Naive thymus-derived CD4-positive, alpha-beta T cell (primary cell): ENCODE data around the gene ADAM8. TPM values are rescaled to one million over a fixed set of nuclear protein-coding genes. Genes with fewer than 3 reads are reported as not detected.

Experiments used
- ATAC-seq: fragments of 150-1000 bp; cut with Tn5 transposase; 2 replicates; pipeline ENCODE4 v1.10.0; 2021; ENCODE audit warnings: mild to moderate bottlenecking, moderate library complexity
- CTCF ChIA-PET: fragments of 350-600 bp; sonication (Branson Sonifier 250); formaldehyde crosslinking; loops from one replicate; lab custom pipeline; 2021; ENCODE audit warnings: antibody characterized with exemption; lab: Charles Lee
- POLR2A ChIA-PET: fragments of 350-600 bp; sonication (Branson Sonifier 250); formaldehyde crosslinking; loops from one replicate; lab custom pipeline; 2021; ENCODE audit warnings: antibody characterized with exemption, inconsistent platforms; lab: Charles Lee
- DNase-seq, 9 donors: peaks; one replicate each; pipeline versions ENCODE4 v3.0.0 to v3.0.0-alpha.2; 2020 to 2022; ENCODE audit warnings: mixed read lengths in 1 of 9
- H3K27ac ChIP-seq: one replicate; pipeline ENCODE4 v1.7.0; 2013; ENCODE audit warnings: mild to moderate bottlenecking, low read depth, low read length, moderate library complexity
- H3K27me3 ChIP-seq, 2 donors: one replicate each; pipeline ENCODE4 v1.7.0; 2013; ENCODE audit warnings: low read length in 2 of 2, mild to moderate bottlenecking in 2 of 2, moderate library complexity in 2 of 2; ENCODE audit not compliant: control insufficient read depth in 2 of 2, insufficient read depth in 2 of 2
- H3K36me3 ChIP-seq, 3 experiments: 1 replicate in 2 of 3; 2 replicates in 1 of 3; pipeline ENCODE4 v1.7.0; 2013; ENCODE audit warnings: low read length in 3 of 3, mild to moderate bottlenecking in 3 of 3, moderate library complexity in 1 of 3; ENCODE audit not compliant: insufficient read depth in 3 of 3, control insufficient read depth in 2 of 3
- H3K4me1 ChIP-seq, 2 donors: one replicate each; pipeline ENCODE4 v1.7.0; 2013; ENCODE audit warnings: low read length in 2 of 2, mild to moderate bottlenecking in 2 of 2, moderate library complexity in 1 of 2; ENCODE audit not compliant: control insufficient read depth in 2 of 2, insufficient read depth in 2 of 2
- H3K4me3 ChIP-seq: 2 replicates; pipeline ENCODE4 v1.7.0; 2013; ENCODE audit warnings: mild to moderate bottlenecking, low read length
- H3K9me3 ChIP-seq, 3 experiments: 1 replicate in 2 of 3; 2 replicates in 1 of 3; pipeline ENCODE4 v1.7.0; 2013; ENCODE audit warnings: low read length in 3 of 3; ENCODE audit not compliant: control insufficient read depth in 2 of 3
- H3K27ac Mint-ChIP-seq, 9 donors: one replicate each; pipeline ENCODE4 v1.8.0; 2020 to 2022; ENCODE audit warnings: mixed read lengths in 9 of 9, mild to moderate bottlenecking in 8 of 9, moderate library complexity in 5 of 9, inconsistent platforms in 2 of 9
- H3K27me3 Mint-ChIP-seq, 5 donors: one replicate each; pipeline ENCODE4 v1.8.0; 2021 to 2022; ENCODE audit warnings: mixed read lengths in 5 of 5, mild to moderate bottlenecking in 1 of 5
- H3K36me3 Mint-ChIP-seq, 5 donors: one replicate each; pipeline ENCODE4 v1.8.0; 2020 to 2022; ENCODE audit warnings: mixed read lengths in 5 of 5, mild to moderate bottlenecking in 3 of 5, inconsistent platforms in 1 of 5
- H3K4me1 Mint-ChIP-seq, 7 donors: one replicate each; pipeline ENCODE4 v1.8.0; 2020 to 2022; ENCODE audit warnings: mixed read lengths in 7 of 7, mild to moderate bottlenecking in 3 of 7, inconsistent platforms in 1 of 7
- H3K4me3 Mint-ChIP-seq, 10 donors: one replicate each; pipeline ENCODE4 v1.8.0; 2020 to 2022; ENCODE audit warnings: mild to moderate bottlenecking in 10 of 10, mixed read lengths in 10 of 10, moderate library complexity in 6 of 10, inconsistent platforms in 2 of 10
- H3K9me3 Mint-ChIP-seq, 11 donors: one replicate each; pipeline ENCODE4 v1.8.0; 2020 to 2022; ENCODE audit warnings: mixed read lengths in 11 of 11, mild to moderate bottlenecking in 4 of 11, inconsistent platforms in 1 of 11, moderate library complexity in 1 of 11
- intact Hi-C, 2 donors: fragments of 100-400 bp; cut with micrococcal nuclease; formaldehyde crosslinking; loops; one replicate each; pipeline ENCODE4 v1.15.1; 2023
- polyA plus RNA-seq, 2 donors: library from polyadenylated mRNA; unstranded; fragments of 300-500 nt; fragmentation: Illumina TruSeq; gene quantifications; one replicate each; pipeline ENCODE4 v1.2.3, GENCODE V29; 2021
- total RNA-seq, 6 experiments: library from RNA in 5 of 6; stranded (reverse) in 5 of 6; gene quantifications; 1 replicate in 5 of 6; 2 replicates in 1 of 6; pipeline ENCODE4 v1.2.3 and lab custom pipeline; 2021 to 2026

Gene ADAM8
- total and polyA plus RNA-seq, 7 experiments from 2014 or later = 19.5 to 239 (median 27.8) TPM

GRCh38 chr10:133273534-133274143 lies 3.0 kb downstream of the ADAM8 start:
- Mint-ChIP-seq H3K9me3 (no peaks in the 10 kb centered on the region), H3K27ac (peak overlapping the region in 1 of 9 donors; percentile 52), H3K4me3 (peak overlapping the region in 1 of 10 donors; percentile 52), H3K4me1 (peaks cover 8 to 26% (median 17%) of the 10 kb centered on the region in 7 donors), H3K27me3 (no peaks in the 10 kb centered on the region), H3K36me3 (peaks cover 0 to 5% (median 0%) of the 10 kb centered on the region in 5 donors)
- Histone ChIP-seq H3K36me3 (peaks cover 0 to 50% (median 0%) of the 10 kb centered on the region in 3 experiments), H3K4me3 (no peak overlapping the region), H3K27ac (peak overlapping the region; percentile 52), H3K4me1 (peaks cover 16 to 22% of the 10 kb centered on the region in 2 donors), H3K27me3 (no peaks in the 10 kb centered on the region), H3K9me3 (no peaks in the 10 kb centered on the region)
- ChIA-PET POLR2A (interaction anchor here (4.5 kb wide), 1 partner anchor 12 kb away, joined by 37 read pairs; no protein-coding TSS in a partner anchor), CTCF (interaction anchor here (1.5 kb wide), 1 partner anchor 12 kb away, joined by 4 read pairs; no protein-coding TSS in a partner anchor)
- intact Hi-C loops = no loop called here
- ATAC-seq (no peak), DNase-seq (no peak)

GRCh38 chr10:133272964-133273420 lies 3.7 kb downstream of the ADAM8 start:
- H3K9me3 ChIP-seq = no peaks in the 10 kb centered on the region
- Mint-ChIP-seq H3K27me3 (no peaks in the 10 kb centered on the region), H3K4me1 (peaks cover 2 to 20% (median 11%) of the 10 kb centered on the region in 7 donors), H3K36me3 (peaks cover 0 to 3% (median 0%) of the 10 kb centered on the region in 5 donors), H3K9me3 (no peaks in the 10 kb centered on the region), H3K4me3 (peak overlapping the region in 1 of 10 donors; percentile 52), H3K27ac (peak overlapping the region in 1 of 9 donors; percentile 52)
- H3K27ac ChIP-seq = no peak overlapping the region
- H3K27me3 ChIP-seq = no peaks in the 10 kb centered on the region
- ChIA-PET CTCF (interaction anchor here (1.5 kb wide), 1 partner anchor 11 kb away, joined by 4 read pairs; no protein-coding TSS in a partner anchor), POLR2A (interaction anchor here (4.5 kb wide), 1 partner anchor 11 kb away, joined by 37 read pairs; no protein-coding TSS in a partner anchor)
- no peak overlapping the region for H3K4me3 ChIP-seq
- H3K36me3 ChIP-seq = peaks cover 0 to 56% (median 0%) of the 10 kb centered on the region in 3 experiments
- H3K4me1 ChIP-seq = peaks cover 9 to 16% of the 10 kb centered on the region in 2 donors
- intact Hi-C loops = no loop called here
- ATAC-seq (no peak), DNase-seq (no peak)

DNA sequence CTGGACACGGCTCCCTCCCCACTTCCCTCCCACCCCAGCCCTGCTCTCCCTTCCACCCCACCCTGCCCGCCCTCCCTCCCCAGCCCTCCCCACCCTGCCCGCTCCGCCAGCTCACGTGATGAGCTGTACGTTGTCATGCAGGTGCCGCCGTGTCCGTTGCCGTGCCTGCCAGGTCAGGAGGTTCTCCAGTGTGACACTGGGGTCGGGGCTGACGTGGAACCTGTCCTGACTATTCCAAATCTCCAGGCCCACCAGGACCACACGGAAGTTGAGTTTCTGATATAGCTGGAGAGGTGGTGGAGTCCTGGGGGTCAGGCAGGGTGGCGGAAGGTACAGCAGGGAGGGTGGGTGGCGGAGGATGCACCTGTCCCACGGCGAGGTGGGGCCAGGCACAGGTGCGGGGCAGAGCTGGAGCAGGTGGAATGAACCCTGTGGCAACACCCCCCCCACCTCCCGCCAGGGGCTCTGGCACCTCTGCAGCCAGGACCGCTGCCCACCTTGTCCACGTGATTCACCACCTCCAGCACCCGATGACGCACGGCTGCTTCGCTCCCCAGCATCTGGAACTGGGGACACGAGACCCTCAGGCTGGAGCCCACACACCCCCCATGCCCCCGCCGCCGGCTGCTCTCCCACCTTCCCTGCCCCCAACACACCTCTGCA lies 4.2 kb downstream of the ADAM8 start:
- H3K27ac Mint-ChIP-seq = peak overlapping the region in 1 of 9 donors; percentile 86
- peak overlapping the region in 1 of 10 donors; percentile 35 for H3K4me3 Mint-ChIP-seq
- POLR2A ChIA-PET = interaction anchor here (4.5 kb wide), 1 partner anchor 10 kb away, joined by 37 read pairs; no protein-coding TSS in a partner anchor
- peaks cover 9 to 10% of the 10 kb centered on the region in 2 donors for H3K4me1 ChIP-seq
- peaks cover 0 to 62% (median 0%) of the 10 kb centered on the region in 3 experiments for H3K36me3 ChIP-seq
- H3K4me3 ChIP-seq = no peak overlapping the region
- H3K9me3 ChIP-seq = no peaks in the 10 kb centered on the region
- intact Hi-C loops = no loop called here
- H3K4me1 Mint-ChIP-seq = peaks cover 0 to 15% (median 6%) of the 10 kb centered on the region in 7 donors
- H3K9me3 Mint-ChIP-seq = no peaks in the 10 kb centered on the region
- no peak for DNase-seq
- H3K27ac ChIP-seq = no peak overlapping the region
- H3K27me3 Mint-ChIP-seq = no peaks in the 10 kb centered on the region
- H3K27me3 ChIP-seq = no peaks in the 10 kb centered on the region
- ATAC-seq = no peak
- CTCF ChIA-PET = interaction anchor here (1.4 to 1.5 kb wide), 2 partner anchors 9 to 10 kb away, joined by 4 read pairs; no protein-coding TSS in a partner anchor
- peaks cover 0 to 3% (median 0%) of the 10 kb centered on the region in 5 donors for H3K36me3 Mint-ChIP-seq

DNA sequence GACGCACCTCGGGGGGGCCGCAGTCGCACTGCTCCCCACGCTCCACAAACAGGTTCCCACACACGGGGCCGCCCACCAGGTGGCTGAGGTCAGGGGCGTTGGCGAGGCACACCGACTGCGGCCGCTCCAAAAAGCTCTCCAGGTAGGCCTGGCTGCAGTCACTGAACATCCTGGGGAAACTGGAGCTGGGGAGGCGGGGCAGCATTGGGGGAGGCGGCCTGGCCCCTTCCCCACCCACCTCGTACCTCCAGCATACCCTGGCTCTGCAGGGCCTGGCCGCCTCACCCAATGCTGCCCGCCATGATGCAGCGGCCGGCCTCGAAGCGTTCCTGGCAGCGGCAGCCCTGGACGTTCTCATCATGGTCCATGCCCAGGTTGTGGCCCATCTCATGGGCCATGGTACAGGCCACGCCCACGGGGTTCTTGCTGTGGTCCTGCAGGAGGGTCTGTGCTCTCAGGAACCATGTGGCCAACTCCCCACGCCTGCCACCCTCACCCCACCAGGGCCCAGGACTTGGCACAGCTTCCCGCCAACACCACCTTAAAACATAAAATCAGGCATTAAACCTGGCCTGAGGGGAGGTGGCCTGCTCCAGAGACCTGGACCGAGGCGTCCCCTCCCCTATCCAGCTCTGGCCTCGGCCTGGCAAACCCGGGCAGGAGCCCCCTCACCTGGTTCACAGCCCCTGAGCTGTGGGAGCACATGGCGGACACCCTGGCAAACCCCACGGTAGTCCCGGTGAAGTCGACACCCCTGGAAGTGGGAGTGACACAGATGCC lies 5.0 kb downstream of the ADAM8 start:
- Mint-ChIP-seq H3K27ac (peak overlapping the region in 1 of 9 donors; percentile 43), H3K36me3 (peaks cover 0 to 3% (median 0%) of the 10 kb centered on the region in 5 donors), H3K4me1 (peaks cover 0 to 15% (median 6%) of the 10 kb centered on the region in 7 donors), H3K4me3 (peak overlapping the region in 1 of 10 donors; percentile 29), H3K27me3 (no peaks in the 10 kb centered on the region), H3K9me3 (no peaks in the 10 kb centered on the region)
- Histone ChIP-seq H3K9me3 (no peaks in the 10 kb centered on the region), H3K36me3 (peaks cover 0 to 65% (median 0%) of the 10 kb centered on the region in 3 experiments), H3K4me3 (no peak overlapping the region), H3K4me1 (peaks cover 4% of the 10 kb centered on the region in 2 donors), H3K27ac (peak overlapping the region; percentile 23), H3K27me3 (no peaks in the 10 kb centered on the region)
- ATAC-seq = no peak
- ChIA-PET POLR2A (no interaction called here), CTCF (interaction anchor here (1.4 kb wide), 1 partner anchor 8 kb away, joined by 4 read pairs; no protein-coding TSS in a partner anchor)
- DNase-seq = no peak
- intact Hi-C loops = no loop called here

DNA sequence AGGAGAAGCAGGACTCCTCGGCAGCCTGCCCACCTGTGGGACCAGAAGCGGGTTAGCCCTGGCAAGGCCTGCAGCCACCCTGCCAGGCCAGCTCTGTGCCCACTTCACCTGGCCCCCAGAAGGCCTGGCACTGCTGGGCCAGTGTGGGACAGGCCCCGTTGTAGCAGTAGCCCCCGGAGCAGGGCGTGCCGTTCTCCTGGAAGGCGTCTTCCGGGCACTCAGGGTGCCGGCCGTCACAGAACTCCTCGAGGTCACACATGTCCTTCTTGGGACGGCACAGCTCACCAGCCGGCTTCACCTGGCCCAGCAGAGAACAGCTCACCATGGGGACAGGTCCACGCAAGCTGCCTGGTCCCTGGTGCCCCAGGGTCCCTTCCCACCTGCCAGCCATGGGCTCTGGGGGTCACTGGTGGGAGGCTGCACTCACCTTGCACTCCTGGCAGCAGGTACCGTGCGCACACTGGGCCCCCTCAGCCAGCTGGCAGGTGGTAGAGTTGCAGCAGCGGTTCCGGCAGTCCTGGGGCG lies 5.8 kb downstream of the ADAM8 start:
- H3K36me3 Mint-ChIP-seq = peaks cover 0 to 3% (median 0%) of the 10 kb centered on the region in 5 donors
- POLR2A ChIA-PET = no interaction called here

GRCh38 chr10:133270204-133270603 lies 6.5 kb downstream of the ADAM8 start:
- peaks cover 4% of the 10 kb centered on the region in 2 donors for H3K4me1 ChIP-seq
- Mint-ChIP-seq H3K4me1 (peaks cover 4 to 17% (median 11%) of the 10 kb centered on the region in 7 donors), H3K9me3 (no peaks in the 10 kb centered on the region), H3K27me3 (no peaks in the 10 kb centered on the region), H3K27ac (no peak overlapping the region), H3K4me3 (no peak overlapping the region), H3K36me3 (peaks cover 0 to 4% (median 0%) of the 10 kb centered on the region in 5 donors)
- H3K9me3 ChIP-seq = no peaks in the 10 kb centered on the region
- H3K27ac ChIP-seq = no peak overlapping the region
- peaks cover 0 to 68% (median 0%) of the 10 kb centered on the region in 3 experiments for H3K36me3 ChIP-seq
- H3K27me3 ChIP-seq = no peaks in the 10 kb centered on the region
- ChIA-PET CTCF (no interaction called here), POLR2A (no interaction called here)
- no peak overlapping the region for H3K4me3 ChIP-seq
- ATAC-seq (no peak), DNase-seq (no peak)
- intact Hi-C loops = no loop called here

More for the DNA sequence above, 5.8 kb downstream of the ADAM8 start:
- H3K9me3 Mint-ChIP-seq = no peaks in the 10 kb centered on the region
- H3K4me1 ChIP-seq = peaks cover 4% of the 10 kb centered on the region in 2 donors
- H3K27ac Mint-ChIP-seq = no peak overlapping the region
- no peaks in the 10 kb centered on the region for H3K27me3 ChIP-seq
- H3K27me3 Mint-ChIP-seq = no peaks in the 10 kb centered on the region
- intact Hi-C loops = no loop called here
- no peak overlapping the region for H3K4me3 Mint-ChIP-seq
- DNase-seq (no peak), ATAC-seq (no peak)
- H3K4me1 Mint-ChIP-seq = peaks cover 0 to 11% (median 8%) of the 10 kb centered on the region in 7 donors
- H3K4me3 ChIP-seq = no peak overlapping the region
- H3K27ac ChIP-seq = no peak overlapping the region
- peaks cover 0 to 68% (median 0%) of the 10 kb centered on the region in 3 experiments for H3K36me3 ChIP-seq
- H3K9me3 ChIP-seq = no peaks in the 10 kb centered on the region
- CTCF ChIA-PET = interaction anchor here (1.4 kb wide), 1 partner anchor 7 kb away, joined by 4 read pairs; no protein-coding TSS in a partner anchor
